ENCODE results near the gene COL21A1. TPM values are rescaled to one million over a fixed set of nuclear protein-coding genes. Genes with fewer than 3 reads are reported as not detected.
"Not testable (repeated sequence)": the region's sequence is repeated elsewhere in the genome, so short reads cannot be mapped to it uniquely, and the experiment has no call there.

COL21A1 gene
- total RNA-seq, 1 experiment from 2014 or later: 1.8 TPM

GRCh38 chr6:56017198-56017597, 230.2 kb downstream of the COL21A1 start:
- Histone ChIP-seq H4K5ac (ENCODE audit: insufficient read length, low read depth, low read length) (no peak overlapping the region), H2BK5ac (ENCODE audit: insufficient read length, low read length) (no peak overlapping the region), H3K9me3 (ENCODE audit: control insufficient read depth, low read depth, low read length) (no peaks in the 10 kb centered on the region), H3K18ac (ENCODE audit: insufficient read length, low read depth, low read length) (no peak overlapping the region), H3K23me2 (ENCODE audit: insufficient read length, low read depth, low read length, poor library complexity, severe bottlenecking) (no peaks in the 10 kb centered on the region), H3K79me2 (ENCODE audit: insufficient read depth, low read length) (no peaks in the 10 kb centered on the region), H4K20me1 (ENCODE audit: control insufficient read depth, insufficient read depth, insufficient read length) (no peaks in the 10 kb centered on the region), H3K4ac (ENCODE audit: low read depth, low read length) (no peak overlapping the region), H3K56ac (ENCODE audit: insufficient read length, low read depth, low read length) (no peak overlapping the region), H3K79me1 (ENCODE audit: insufficient read depth, low read depth, low read length, poor library complexity, severe bottlenecking) (no peaks in the 10 kb centered on the region), H4K8ac (replicated peaks; ENCODE audit: insufficient read length, low read depth, low read length) (no peak overlapping the region), H2AK5ac (ENCODE audit: insufficient read length, low read length) (no peak overlapping the region), H3K4me1 (ENCODE audit: insufficient read depth, low read length) (no peaks in the 10 kb centered on the region), H2AFZ (ENCODE audit: low read length) (no peak overlapping the region), H4K91ac (ENCODE audit: insufficient read length, low read depth, low read length) (no peak overlapping the region), H3T11ph (ENCODE audit: low read length) (no peak overlapping the region), H3K27me3 (ENCODE audit: insufficient read depth, low read length) (no peaks in the 10 kb centered on the region), H3K9ac (ENCODE audit: extremely low read depth, insufficient read length, low read length) (no peak overlapping the region), H2BK120ac (ENCODE audit: low read depth, low read length, poor library complexity, severe bottlenecking) (no peak overlapping the region), H2BK15ac (ENCODE audit: low read depth, low read length) (no peak overlapping the region), H3K14ac (ENCODE audit: insufficient read depth, low read length) (no peak overlapping the region), H3K27ac (ENCODE audit: insufficient read length, low read depth, low read length) (no peak overlapping the region), H2BK20ac (ENCODE audit: low read depth, low read length, poor library complexity, severe bottlenecking) (no peak overlapping the region), H3K4me2 (ENCODE audit: insufficient read depth, insufficient read length, low read length) (no peak overlapping the region), H2BK12ac (ENCODE audit: insufficient read length, low read depth, low read length) (no peak overlapping the region), H3K23ac (ENCODE audit: insufficient read length, low read depth, low read length) (no peak overlapping the region)
- Mint-ChIP-seq H3K4me3 (no peak overlapping the region), H3K27me3 (ENCODE audit: low read depth) (no peaks in the 10 kb centered on the region; the same call in 1 of the 2 replicates), H3K9me3 (peaks cover 0 to 2% of the 10 kb centered on the region in 2 experiments; a peak in 2 of 5 replicates), H3K4me1 (peaks cover 7% of the 10 kb centered on the region in 2 experiments), H3K36me3 (ENCODE audit: insufficient read depth in 1 of 3, low read depth in 3 of 3) (peaks cover 0 to 5% (median 0%) of the 10 kb centered on the region in 3 experiments; a peak in 3 of 7 replicates), H3K27ac (no peak overlapping the region)
- DNase-seq: no peak
- TF ChIP-seq CTCF (conservative IDR thresholded peaks at IDR 0.05): no peak
- no CpG with 5 or more reads among the region's 2 CpGs for WGBS (ENCODE audit: extremely low coverage, insufficient read length, low lambda C conversion rate)

GRCh38 chr6:56014039-56014438, 233.3 kb downstream of the COL21A1 start:
- H3K18ac ChIP-seq (ENCODE audit: insufficient read length, low read depth, low read length); H3K56ac ChIP-seq (ENCODE audit: insufficient read length, low read depth, low read length); H3K23ac ChIP-seq (ENCODE audit: insufficient read length, low read depth, low read length); H2BK15ac ChIP-seq (ENCODE audit: low read depth, low read length); H2BK12ac ChIP-seq (ENCODE audit: insufficient read length, low read depth, low read length); H4K91ac ChIP-seq (ENCODE audit: insufficient read length, low read depth, low read length); H2BK20ac ChIP-seq (ENCODE audit: low read depth, low read length, poor library complexity, severe bottlenecking); H3K9ac ChIP-seq (ENCODE audit: extremely low read depth, insufficient read length, low read length); H3K4me2 ChIP-seq (ENCODE audit: insufficient read depth, insufficient read length, low read length); H4K8ac ChIP-seq (replicated peaks; ENCODE audit: insufficient read length, low read depth, low read length); H3K23me2 ChIP-seq (ENCODE audit: insufficient read length, low read depth, low read length, poor library complexity, severe bottlenecking); H3K27me3 ChIP-seq (ENCODE audit: insufficient read depth, low read length); H3K4me3 Mint-ChIP-seq; H3T11ph ChIP-seq (ENCODE audit: low read length); H3K27ac ChIP-seq (ENCODE audit: insufficient read length, low read depth, low read length); H2AK5ac ChIP-seq (ENCODE audit: insufficient read length, low read length); H3K4me1 Mint-ChIP-seq; H2AFZ ChIP-seq (ENCODE audit: low read length); H3K4ac ChIP-seq (ENCODE audit: low read depth, low read length); H3K27me3 Mint-ChIP-seq (ENCODE audit: low read depth); H2BK120ac ChIP-seq (ENCODE audit: low read depth, low read length, poor library complexity, severe bottlenecking); H3K14ac ChIP-seq (ENCODE audit: insufficient read depth, low read length); H4K20me1 ChIP-seq (ENCODE audit: control insufficient read depth, insufficient read depth, insufficient read length); H3K4me1 ChIP-seq (ENCODE audit: insufficient read depth, low read length); H3K27ac Mint-ChIP-seq; H3K79me1 ChIP-seq (ENCODE audit: insufficient read depth, low read depth, low read length, poor library complexity, severe bottlenecking); H3K36me3 Mint-ChIP-seq (ENCODE audit: insufficient read depth in 1 of 3, low read depth in 3 of 3); H2BK5ac ChIP-seq (ENCODE audit: insufficient read length, low read length); DNase-seq; H3K9me3 Mint-ChIP-seq; H3K9me3 ChIP-seq (ENCODE audit: control insufficient read depth, low read depth, low read length); H3K79me2 ChIP-seq (ENCODE audit: insufficient read depth, low read length); H4K5ac ChIP-seq (ENCODE audit: insufficient read length, low read depth, low read length): not testable (repeated sequence)
- WGBS (ENCODE audit: extremely low coverage, insufficient read length, low lambda C conversion rate): no CpG with 5 or more reads among the region's 10 CpGs
